GM18520 (cell line): ENCODE results near the gene SNX14.
A peak's percentile ranks its signal among the peaks of the same experiment; 100 is the strongest.

ENCODE experiments used
- ATAC-seq: cut with Tn5 transposase; IDR thresholded peaks from one replicate; pipeline ENCODE4 v1.9.1; 2021; ENCODE audit not compliant: unreplicated experiment

SNX14 gene

DNA sequence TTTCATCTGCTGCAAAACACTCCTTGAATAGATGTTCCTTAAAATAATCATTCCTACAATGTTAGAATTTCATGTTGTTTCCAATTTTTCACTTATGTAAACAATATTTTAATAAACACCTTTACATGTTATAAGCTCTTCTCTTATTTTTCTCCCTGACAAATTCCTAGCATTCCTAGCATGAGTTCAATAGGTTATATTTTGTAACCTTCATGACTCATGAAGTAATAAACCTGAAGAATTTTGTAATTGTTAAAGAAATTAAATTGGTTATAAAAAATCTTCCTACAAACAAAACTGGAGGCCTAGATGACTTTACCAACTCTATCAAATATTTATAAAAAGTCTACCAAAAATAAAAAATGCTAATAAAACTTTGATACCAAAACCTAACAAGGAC, 77.5 kb downstream of the SNX14 start:
- ATAC-seq: no peak

DNA sequence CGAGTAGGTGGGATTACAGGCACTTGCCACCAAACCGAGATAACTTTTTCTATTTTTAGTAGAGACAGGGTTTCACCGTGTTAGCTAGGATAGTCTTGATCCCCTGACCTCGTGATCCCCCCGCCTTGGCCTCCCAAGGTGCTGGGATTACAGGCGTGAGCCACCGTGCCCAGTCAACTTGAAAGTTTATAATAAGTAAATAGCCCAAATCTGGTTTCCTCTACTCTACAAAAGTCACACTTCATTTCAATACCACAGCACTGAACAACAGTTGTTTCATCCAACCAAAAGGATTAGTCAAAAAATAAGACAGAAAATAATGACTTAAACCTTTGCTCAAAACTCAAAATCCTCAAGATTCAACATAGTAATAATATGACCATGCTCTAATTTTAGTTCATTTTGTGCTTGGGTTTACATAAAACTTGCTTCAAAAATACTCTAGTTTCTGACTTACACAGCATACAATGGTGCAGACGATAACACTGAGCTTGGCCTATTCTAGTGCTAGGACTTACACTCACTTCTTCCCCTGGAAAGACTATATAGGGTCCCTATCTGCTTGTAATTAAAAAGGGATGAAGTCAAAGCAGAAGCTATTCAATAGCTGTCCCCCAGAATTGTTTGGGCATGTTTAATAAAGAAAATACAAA, 87.1 kb downstream of the SNX14 start:
- ATAC-seq: no peak

DNA sequence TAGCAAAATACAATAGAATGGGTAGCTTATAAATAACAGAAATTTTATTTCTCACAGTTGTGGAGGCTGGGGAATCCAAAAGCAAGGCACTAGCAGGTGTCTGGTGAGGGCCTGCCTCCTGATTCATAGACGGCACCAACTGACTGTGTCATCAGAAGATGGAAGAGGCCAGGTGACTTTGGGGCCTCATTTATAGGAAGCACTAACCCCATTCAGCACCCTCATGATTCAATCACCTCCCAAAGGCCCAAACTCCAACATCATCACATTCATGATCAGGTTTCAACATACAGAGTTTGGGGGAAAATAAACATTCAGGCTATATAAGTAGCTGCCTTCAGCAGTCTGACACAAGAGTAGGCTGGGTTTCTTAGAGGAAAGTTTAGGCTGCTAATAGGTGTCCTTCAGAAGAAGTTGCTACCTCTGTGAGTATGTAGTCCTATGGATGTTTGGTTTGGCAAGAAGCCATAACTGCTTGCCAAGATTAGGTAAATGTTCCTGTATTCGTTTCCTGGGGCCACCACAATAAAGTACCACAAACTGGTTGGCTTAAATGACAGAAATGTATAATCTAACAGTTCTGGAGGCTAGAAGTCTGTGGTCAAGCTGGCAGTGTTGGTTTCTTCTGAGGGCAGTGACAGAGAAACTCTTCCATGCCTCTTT, 94.9 kb downstream of the SNX14 start:
- ATAC-seq: no peak

DNA sequence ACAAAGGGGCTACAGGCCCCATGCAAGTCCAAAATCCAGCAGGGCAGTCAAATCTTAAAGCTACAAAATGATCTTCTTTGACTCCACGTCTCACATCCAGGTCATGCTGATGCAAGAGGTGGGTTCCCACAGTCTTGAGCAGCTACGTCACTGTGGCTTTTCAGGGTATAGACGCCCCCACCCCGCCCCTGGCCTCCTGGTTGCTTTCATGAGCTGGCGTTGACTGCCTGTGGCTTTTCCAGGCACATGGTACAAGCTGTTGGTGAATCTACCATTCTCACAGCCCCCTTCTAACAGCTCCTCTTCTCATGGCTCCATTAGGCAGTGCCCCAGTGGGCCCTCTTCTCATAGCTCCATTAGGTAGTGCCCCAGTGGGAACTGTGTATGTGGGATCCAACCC, 96.8 kb downstream of the SNX14 start:
- no peak for ATAC-seq

DNA sequence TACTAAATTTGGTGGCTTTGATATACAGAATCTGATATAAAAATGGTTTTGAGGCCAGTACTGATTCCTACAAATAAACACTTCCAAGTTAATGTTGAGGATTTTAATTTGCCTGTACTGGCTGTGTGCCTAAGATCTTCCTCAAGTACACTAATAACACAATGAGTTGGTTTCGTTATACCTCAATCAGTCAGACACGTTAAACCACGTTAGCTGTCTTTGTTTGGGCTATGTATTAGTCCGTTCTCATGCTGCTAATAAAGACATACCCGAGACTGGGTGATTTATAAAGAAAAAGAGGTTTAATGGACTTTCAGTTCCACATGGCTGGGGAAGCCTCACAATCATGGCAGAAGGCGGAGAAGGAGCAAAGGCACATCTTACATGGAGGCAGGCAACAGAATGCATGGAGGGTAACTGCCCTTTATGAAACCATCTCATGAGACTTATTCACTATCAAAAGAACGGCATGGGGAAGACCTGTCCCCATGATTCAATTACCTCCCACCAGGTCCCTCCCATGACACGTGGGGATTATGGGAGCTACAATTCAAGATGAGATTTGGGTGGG, 97.6 kb downstream of the SNX14 start:
- no peak for ATAC-seq

DNA sequence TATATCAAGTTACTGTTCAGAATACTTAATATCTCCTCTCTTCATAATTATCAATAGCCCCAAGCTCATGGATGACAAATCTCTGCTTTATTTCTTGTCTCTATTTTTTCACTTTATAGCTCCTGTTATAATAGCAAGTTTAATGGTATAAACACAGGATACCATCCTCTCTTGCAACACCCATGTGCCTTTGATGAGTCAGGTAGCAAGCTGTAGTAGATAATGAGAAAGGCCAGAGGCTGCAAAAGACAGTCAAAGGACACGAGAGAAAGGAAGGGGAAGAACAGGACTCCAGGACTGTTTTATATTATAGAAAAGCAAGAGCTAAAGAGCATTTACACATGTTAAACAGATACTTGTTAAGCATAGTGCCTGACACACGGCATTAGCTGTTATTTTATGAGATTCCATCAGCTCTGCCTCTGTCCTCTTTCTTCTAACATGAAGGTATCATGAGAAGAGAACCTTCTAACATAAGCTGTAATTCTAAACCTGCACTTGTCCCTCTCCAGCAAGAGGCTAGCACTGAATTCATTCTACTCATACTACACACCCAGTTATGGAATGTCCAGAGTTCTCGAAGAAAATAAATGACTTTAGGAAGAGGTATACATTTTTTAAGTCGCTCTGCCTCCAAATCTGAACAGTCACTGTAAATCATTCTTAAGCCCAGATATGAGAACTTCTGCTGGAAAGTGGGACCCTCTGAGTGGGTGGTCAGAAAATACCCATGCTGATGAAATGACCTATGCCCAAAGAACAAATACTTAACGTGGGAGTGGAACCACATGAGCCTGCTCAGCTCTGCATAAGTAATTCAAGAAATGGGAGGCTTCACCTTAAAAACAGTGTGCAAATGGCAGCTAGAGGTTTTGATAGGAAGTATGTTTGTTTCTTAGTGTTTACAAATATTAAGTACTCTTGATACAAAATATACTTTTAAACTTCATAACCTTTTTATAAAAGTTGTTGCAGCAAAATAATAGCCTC, 98.8 kb downstream of the SNX14 start:
- ATAC-seq: no peak

DNA sequence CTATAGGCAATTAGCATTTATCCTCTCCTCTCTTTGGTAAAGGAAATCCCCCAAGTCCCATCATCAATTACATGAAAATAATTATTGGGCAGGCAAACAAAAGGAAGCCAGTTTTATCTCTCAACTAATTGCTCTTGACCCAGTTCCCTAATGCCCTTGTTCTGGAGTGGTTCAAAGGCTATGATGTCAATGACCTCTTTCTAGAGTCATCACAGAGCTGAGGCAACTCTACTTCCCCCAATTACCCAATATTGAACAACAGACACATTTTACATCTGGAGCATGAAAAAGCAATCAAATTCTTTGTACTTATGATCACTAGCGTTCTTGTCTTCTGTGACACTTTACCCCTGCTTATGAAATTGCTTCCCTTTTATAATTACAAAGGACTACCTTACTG, 100.3 kb downstream of the SNX14 start:
- ATAC-seq: no peak

DNA sequence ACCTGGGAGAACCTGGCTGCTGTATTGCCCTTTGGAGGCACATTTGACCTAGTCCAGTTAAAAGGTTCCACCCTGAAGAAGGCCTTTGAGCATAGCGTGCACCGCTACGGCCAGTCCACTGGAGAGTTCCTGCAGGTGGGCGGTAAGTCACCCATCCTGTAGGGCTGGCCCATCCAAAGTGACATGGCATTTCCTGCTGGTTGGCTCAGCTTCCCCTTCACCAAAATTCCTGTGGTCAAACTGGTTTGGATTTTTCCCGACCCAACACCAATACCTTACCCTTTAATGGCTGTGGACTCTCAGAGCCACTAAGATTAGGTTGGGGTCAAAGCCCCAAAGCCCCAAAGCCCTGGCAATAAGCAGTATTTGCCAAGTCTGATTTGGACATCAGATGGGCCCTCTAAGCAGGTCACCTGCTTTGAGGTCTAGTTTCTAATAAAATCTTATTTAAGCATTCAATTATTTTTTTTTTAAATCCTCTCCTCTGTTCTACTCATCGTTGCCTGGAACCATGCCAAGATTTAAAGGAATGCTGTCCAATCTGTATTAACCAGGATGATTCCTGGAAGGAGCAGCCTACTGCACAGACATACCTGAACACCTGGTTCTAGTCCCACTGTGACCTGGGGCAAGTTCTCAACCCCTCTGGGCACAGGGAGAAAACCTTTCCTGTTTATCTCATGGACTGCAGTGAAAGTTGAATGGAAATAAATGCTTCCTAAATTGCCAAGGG, 103.0 kb downstream of the SNX14 start:
- no peak for ATAC-seq

DNA sequence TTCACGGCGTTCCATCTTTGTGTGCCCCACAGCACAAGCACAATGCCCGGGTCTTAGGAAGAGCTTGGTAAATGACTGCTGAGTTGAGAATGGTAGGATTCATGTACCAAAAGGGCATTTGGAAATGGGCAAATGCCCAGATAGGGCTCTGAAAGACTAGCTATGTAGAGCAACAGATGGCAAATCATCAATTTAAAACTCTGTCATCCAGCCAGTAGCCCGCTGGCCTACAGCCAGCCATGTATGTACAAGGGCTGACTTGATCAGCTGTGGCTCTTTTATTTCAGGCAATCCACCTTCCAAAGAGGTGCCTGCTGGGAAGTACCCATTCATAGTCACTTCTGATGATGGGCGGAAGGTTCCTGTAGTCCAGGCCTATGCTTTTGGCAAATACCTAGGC, 108.7 kb downstream of the SNX14 start:
- no peak for ATAC-seq

DNA sequence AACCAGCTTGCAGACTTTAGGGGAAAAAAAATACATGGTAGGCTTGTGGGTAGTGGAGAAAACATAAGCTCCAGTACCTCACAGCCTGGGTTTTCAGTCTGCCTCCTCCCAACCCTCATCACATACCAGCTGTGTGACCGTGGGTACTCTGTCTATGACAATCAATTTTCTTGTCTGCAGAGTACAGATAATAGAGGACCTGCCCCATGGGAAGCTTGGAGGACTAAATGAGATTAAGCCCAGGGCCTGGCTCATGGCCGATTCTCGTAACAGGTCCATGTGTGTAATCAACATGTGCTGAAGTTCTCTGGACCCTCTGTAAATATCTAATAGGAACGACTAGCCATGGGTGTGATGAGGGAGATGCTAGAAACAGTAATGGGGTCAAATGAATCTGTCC, 109.8 kb downstream of the SNX14 start:
- no peak for ATAC-seq

DNA sequence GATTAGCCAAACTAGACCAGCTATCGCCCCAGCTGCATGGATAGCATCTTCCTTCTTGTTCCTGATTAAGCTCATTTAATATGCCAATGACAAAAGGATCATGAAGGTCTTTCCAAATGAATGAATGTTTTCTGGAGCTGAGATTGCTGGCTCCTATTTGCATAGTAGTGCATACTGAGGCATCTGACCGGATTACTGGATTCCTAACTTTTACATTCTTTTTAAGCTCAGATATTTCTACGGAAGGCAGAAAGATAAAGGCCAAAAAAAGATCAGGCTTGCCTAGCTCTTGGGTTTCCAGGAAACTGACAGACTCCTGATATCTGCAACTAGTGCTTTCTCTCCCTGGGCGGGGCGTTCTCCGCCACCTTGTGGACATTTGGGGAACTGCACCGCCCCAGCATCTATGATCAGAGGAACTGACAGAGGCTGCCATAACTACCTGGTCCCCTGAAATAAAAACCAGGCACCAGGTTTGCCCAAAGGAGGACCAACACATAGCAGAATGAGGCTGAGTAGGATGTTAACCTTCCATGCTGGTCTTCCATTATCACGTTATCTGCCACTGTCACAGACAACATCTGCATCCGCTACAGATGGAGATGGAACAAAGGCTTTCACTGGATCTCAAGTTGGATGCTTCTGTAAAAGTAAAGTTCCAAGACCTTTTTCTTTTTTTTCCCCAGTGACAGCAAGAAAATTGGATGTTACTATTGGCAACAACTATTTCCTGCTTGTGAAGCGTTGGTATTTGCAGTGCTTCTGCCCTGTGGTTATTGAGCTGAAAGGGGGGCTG, 110.6 kb downstream of the SNX14 start:
- ATAC-seq: peak; percentile 79

DNA sequence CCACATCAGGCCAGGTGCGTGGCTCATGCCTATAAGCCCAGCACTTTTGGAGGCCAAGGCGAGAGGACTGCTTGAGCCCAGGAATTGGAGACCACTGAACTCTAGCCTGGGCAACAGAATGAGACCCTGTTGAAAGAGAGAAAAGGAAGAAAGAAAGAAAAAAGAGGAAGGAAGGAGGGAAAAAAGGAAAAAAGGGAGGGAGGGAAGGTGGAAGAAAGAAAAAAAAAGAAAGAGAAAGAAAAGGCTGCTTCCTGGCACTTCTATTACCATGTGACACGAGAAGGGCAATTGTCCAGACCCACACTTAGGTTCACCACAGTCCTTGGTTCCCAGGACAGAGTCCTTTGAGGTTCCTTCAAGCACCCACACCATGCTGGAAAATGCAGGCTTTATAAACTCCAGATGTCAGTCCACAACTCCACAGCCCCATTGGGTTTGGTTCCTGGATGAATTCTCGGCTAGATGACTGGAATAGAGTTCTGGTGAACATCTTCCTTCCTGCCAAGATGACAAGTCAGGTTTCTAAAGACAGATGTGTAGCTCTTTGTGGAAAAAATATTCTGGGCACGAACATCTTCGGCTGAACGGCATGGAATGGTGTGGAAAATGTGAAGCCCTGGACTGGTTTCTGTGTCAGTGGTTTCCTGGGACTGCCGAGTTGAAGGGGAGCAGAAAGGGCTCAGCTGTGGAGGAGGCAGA, 111.3 kb downstream of the SNX14 start:
- no peak for ATAC-seq

DNA sequence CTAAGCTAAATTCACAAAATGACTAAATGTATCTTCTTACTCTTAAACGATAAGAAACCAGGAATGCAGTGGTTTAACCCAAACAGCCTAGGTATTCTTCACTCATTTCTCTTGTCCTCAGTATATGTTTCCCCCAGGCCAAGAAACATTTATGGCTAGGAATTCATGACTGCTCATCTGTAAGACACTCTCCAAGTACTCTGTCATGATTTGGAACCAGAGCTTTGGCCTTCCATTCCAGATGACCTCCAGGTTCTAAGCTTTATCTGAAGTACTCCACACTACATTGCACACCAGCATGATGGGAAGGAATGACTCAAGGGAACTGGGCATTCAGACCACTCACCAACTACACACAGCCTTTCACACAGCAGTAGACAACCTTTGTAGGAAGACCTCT, 114.5 kb downstream of the SNX14 start:
- no peak for ATAC-seq

DNA sequence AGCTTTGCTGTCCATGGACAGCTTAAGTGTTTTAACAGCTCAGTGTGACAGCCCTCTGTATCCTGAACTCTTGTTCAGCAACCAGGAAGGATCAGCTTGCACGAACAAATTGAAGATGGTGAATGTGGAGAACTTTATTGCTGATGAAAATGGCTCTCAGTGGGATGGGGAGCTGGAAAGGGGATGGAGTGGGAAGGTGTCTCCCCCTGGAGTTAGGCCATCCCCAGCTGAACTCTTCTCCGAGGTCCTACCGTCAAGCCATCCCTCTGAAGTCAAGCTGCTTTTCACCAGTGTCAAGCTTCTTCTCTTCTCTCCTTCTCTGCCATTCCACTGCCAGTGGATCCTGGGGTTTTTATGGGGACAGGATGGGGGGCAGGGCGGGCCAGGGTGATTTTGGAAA, 117.1 kb downstream of the SNX14 start:
- ATAC-seq: no peak

DNA sequence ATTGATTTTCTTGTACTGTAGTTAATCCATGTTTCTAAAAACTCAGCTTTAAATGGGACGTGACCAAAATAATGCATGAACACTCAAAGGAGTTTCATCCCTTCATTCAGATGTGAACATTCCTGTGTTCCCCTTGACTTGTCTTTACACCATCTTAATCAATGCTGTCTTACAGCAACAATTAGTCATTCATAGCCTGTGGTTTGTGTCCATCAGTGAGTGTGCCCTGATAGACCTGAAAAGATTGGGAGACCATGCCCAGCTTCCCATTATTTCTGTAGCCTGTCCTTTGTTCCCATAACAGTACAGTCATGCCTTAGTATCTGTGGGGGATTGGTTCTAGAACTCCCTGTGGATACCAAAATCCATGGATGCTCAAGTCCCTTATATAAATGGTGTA, 119.9 kb downstream of the SNX14 start:
- no peak for ATAC-seq

DNA sequence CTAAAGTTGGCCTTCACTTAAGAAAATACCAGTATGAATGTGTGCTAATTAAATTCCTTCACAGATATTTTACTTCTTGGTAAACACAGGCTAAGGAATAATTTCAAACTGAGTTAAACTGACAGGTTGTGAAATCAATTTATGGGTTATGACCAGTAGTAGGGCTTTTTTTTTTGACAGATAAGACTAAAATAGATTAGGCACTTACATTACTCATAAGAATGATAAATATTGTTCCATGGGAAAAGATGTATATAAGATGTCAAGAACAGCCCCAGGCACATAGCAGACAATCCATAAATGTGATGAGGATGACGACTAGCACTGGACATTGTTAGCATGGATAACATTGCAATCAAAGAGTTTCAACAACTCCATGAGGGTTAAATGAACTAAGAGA, 120.9 kb downstream of the SNX14 start:
- ATAC-seq: no peak

DNA sequence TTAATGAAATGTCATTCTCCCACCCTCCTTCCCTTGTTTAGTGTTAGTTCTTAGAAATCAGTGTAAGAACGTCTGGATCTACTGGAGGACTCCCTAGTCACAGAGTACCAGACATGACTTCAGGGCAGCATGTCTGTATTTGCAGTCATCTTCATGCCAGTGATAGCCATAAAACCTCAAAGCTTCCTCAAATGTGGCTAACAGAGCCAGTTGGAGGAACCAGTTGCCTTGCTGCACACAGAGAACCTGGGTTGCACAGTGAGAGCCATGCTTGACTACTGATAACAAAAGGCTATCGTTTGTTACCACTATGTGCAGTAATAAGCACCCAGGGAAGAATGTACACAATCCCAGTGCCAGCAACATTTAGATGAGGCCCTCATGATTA, 123.6 kb downstream of the SNX14 start:
- ATAC-seq: no peak

DNA sequence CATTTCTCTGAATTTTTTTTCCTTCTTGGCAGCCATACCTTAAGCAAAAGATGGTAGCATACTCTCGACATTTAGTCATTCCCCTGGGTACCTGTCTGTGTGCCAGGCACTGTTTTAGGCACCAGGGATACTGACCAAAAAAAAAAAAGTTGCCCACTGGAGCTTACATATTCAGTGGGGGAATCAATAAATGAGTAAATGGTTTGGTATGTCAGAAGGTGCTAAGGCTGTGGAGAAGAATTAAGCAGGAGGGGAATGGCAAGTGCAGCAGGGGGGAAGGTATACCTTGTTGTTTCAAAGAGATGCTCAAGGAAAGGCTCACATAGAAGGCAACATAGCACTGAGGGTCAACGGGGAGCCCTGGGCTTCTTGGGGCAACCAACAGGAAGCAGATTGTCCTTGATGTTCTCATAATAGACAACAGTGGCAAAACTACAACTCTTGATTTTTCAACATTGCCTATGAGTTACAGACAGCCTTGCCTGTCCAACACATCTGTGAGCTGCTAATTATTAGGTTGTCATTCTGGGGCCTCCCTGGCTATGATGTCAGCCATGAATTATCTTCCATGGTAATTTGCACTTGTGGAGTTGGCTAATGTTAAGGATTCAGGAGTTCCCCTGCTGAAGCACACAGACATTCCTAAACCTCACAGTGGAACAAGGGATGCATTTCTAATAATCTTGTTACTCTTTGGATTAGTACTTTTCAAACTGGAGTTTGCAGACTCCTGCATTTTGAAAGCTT, 124.2 kb downstream of the SNX14 start:
- ATAC-seq: no peak

DNA sequence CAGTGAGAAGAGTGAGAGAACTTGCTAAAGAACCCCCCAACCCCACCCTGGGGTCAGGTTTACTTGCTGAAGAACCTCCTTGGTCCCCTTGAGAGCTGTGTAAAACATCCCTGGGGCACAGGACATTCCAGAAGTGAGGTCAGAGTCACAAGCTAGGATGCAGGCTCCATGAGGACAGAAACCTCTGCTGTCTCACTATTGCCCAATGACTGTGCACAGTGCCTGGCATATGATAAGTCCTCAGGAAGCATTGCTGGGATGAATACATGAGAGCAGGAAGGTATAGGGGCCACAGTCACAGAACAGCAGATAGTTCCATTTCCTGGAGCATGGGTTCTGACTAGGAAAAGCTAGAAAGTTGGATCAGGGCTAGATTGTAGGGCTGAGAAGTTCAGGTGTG, 125.3 kb downstream of the SNX14 start:
- no peak for ATAC-seq
